GM23248 (cell line): ENCODE measurements around the gene USE1. TPM values are rescaled to one million over a fixed set of nuclear protein-coding genes. Genes with fewer than 3 reads are reported as not detected.

Source experiments
- DNase-seq: peaks from one replicate; pipeline ENCODE4 v3.0.0-alpha.2; 2015
- H2AFZ ChIP-seq: fragments of 200-600 bp; sonication (generic); 2 replicates; pipeline ENCODE4 v1.6.1; 2016; ENCODE audit warnings: antibody characterized with exemption
- H3F3A ChIP-seq: fragments of 200-600 bp; sonication (generic); 2 replicates; pipeline ENCODE4 v1.6.1; 2016; ENCODE audit warnings: mild to moderate bottlenecking, antibody characterized with exemption, mixed run types; ENCODE audit not compliant: insufficient read depth
- H3K27ac ChIP-seq: fragments of 200-600 bp; sonication (generic); 2 replicates; pipeline ENCODE4 v1.5.1; 2016; ENCODE audit warnings: mild to moderate bottlenecking
- H3K27me3 ChIP-seq: fragments of 200-600 bp; sonication (generic); replicated peaks from 2 replicates; pipeline ENCODE4 v1.6.1; 2016; ENCODE audit warnings: mild to moderate bottlenecking; ENCODE audit not compliant: insufficient read depth
- H3K36me3 ChIP-seq: fragments of 200-600 bp; sonication (generic); 2 replicates; pipeline ENCODE4 v1.6.1; 2016; ENCODE audit warnings: low read depth, mild to moderate bottlenecking
- H3K4me1 ChIP-seq: fragments of 200-600 bp; sonication (generic); 2 replicates; pipeline ENCODE4 v1.6.1; 2016; ENCODE audit warnings: mild to moderate bottlenecking; ENCODE audit not compliant: insufficient read depth
- H3K4me2 ChIP-seq: fragments of 200-600 bp; sonication (generic); one replicate; pipeline ENCODE4 v1.6.1; 2016; ENCODE audit warnings: mild to moderate bottlenecking; ENCODE audit not compliant: unreplicated experiment
- H3K4me3 ChIP-seq: fragments of 200-600 bp; sonication (generic); 2 replicates; pipeline ENCODE4 v1.5.1; 2016; ENCODE audit warnings: mild to moderate bottlenecking
- H3K79me2 ChIP-seq: fragments of 200-600 bp; sonication (generic); 2 replicates; pipeline ENCODE4 v1.6.1; 2016; ENCODE audit warnings: mild to moderate bottlenecking; ENCODE audit not compliant: insufficient read depth
- H3K9ac ChIP-seq: fragments of 200-600 bp; sonication (generic); 2 replicates; pipeline ENCODE4 v1.6.1; 2016; ENCODE audit warnings: mild to moderate bottlenecking
- H3K9me2 ChIP-seq: fragments of 200-600 bp; sonication (generic); 2 replicates; pipeline ENCODE4 v1.6.1; 2016; ENCODE audit warnings: mixed run types, mild to moderate bottlenecking, moderate library complexity; ENCODE audit not compliant: insufficient read depth
- H3K9me3 ChIP-seq: fragments of 200-600 bp; sonication (generic); one replicate; pipeline ENCODE4 v1.6.1; 2017; ENCODE audit warnings: low read depth
- H4K20me1 ChIP-seq: fragments of 200-600 bp; sonication (generic); 2 replicates; pipeline ENCODE4 v1.6.0; 2016; ENCODE audit not compliant: insufficient read depth
- EZH2 ChIP-seq: fragments of 200-600 bp; sonication (generic); IDR thresholded peaks from 2 replicates; pipeline ENCODE4 v1.6.1; 2018; ENCODE audit warnings: antibody characterized with exemption, mild to moderate bottlenecking; ENCODE audit not compliant: insufficient read depth, poor library complexity, severe bottlenecking
- EZH2phosphoT487 ChIP-seq: fragments of 200-600 bp; sonication (generic); IDR thresholded peaks from 2 replicates; pipeline ENCODE4 v1.6.1; 2018; ENCODE audit warnings: antibody characterized with exemption, moderate library complexity, mild to moderate bottlenecking, low read depth; ENCODE audit not compliant: insufficient read depth
- WGBS, 2 experiments: methylation state at CpG; one replicate each; pipeline ENCODE4 v1.1.6; 2015 to 2017; ENCODE audit warnings: low lambda C conversion rate in 2 of 2, low coverage in 1 of 2; ENCODE audit errors: missing lambda C conversion rate in 2 of 2; 5-methylcytosine and 5-hydroxymethylcytosine counted together
- in situ Hi-C: fragments of 300-500 bp; cut with MboI; formaldehyde crosslinking; loops from 2 replicates; pipeline ENCODE4 v1.15.0; 2020
- polyA plus RNA-seq: library from polyadenylated mRNA; unstranded; fragments of >200 nt; fragmentation: Nextera tagmentation; extraction: Ambion mirVana; gene quantifications from 2 replicates; pipeline ENCODE4 v1.2.1, GENCODE V29; 2016
- total RNA-seq: library from RNA; depleted of rRNA; stranded (reverse); fragments of >200 nt; shearing (Covaris generic); gene quantifications from 2 replicates; pipeline ENCODE4 v1.2.3, GENCODE V29; 2014

The USE1 gene
- total and polyA plus RNA-seq, 2 experiments from 2014 or later: 13.2 to 29.6 TPM

GRCh38 chr19:17242431-17243208 lies 27.5 kb downstream of the USE1 start:
- Histone ChIP-seq H3K36me3 (no peaks in the 10 kb centered on the region), H4K20me1 (no peaks in the 10 kb centered on the region), H3K9me2 (no peaks in the 10 kb centered on the region), H3F3A (0 out of 2 replicates have a peak, but pooled peaks cover 3% of the 10 kb centered on the region), H3K4me3 (peak overlapping the region; percentile 92), H3K4me1 (peaks cover 26% of the 10 kb centered on the region), H3K27me3 (no peaks in the 10 kb centered on the region), H3K27ac (peak overlapping the region; percentile 15; the same call in 1 of the 2 replicates), H3K9me3 (no peaks in the 10 kb centered on the region), H2AFZ (no peak overlapping the region), H3K4me2 (peak overlapping the region; percentile 94), H3K9ac (0 out of 2 replicates have a peak overlapping the region, but pooled peaks have one; percentile 79), H3K79me2 (peaks cover 70% of the 10 kb centered on the region)
- 69 to 73% methylated on average over 8 of the region's 8 CpGs for WGBS, 2 experiments
- in situ Hi-C loops: no loop called here
- DNase-seq: no peak
- TF ChIP-seq EZH2 (no peak), EZH2phosphoT487 (no peak)

GRCh38 chr19:17243211-17243829 lies 28.2 kb downstream of the USE1 start:
- Histone ChIP-seq H2AFZ (peak overlapping the region; percentile 71), H3K9me3 (no peaks in the 10 kb centered on the region), H3K36me3 (no peaks in the 10 kb centered on the region), H4K20me1 (no peaks in the 10 kb centered on the region), H3K4me1 (peaks cover 26% of the 10 kb centered on the region), H3K4me2 (peak overlapping the region; percentile 94), H3K79me2 (peaks cover 63% of the 10 kb centered on the region), H3K9me2 (no peaks in the 10 kb centered on the region), H3F3A (0 out of 2 replicates have a peak, but pooled peaks cover 3% of the 10 kb centered on the region), H3K27me3 (no peaks in the 10 kb centered on the region), H3K4me3 (peak overlapping the region; percentile 92), H3K27ac (peak overlapping the region; percentile 30), H3K9ac (peak overlapping the region; percentile 79)
- 34 to 38% methylated on average over 6 of the region's 8 CpGs for WGBS, 2 experiments
- in situ Hi-C loops: no loop called here
- TF ChIP-seq EZH2phosphoT487: no peak
- no peak for TF ChIP-seq EZH2
- DNase-seq: no peak

GRCh38 chr19:17243830-17244617 lies 28.9 kb downstream of the USE1 start:
- Histone ChIP-seq H4K20me1 (no peaks in the 10 kb centered on the region), H3K4me1 (peaks cover 26% of the 10 kb centered on the region), H3K4me3 (peak overlapping the region; percentile 92), H3F3A (0 out of 2 replicates have a peak, but pooled peaks cover 3% of the 10 kb centered on the region), H3K36me3 (no peaks in the 10 kb centered on the region), H3K4me2 (peak overlapping the region; percentile 94), H3K9ac (peak overlapping the region; percentile 79), H2AFZ (peak overlapping the region; percentile 71), H3K27ac (peak overlapping the region; percentile 30), H3K27me3 (no peaks in the 10 kb centered on the region), H3K79me2 (peaks cover 55% of the 10 kb centered on the region), H3K9me2 (no peaks in the 10 kb centered on the region), H3K9me3 (no peaks in the 10 kb centered on the region)
- 2 to 5% methylated on average over 27 to 51 of the region's 52 CpGs for WGBS, 2 experiments
- TF ChIP-seq EZH2: no peak
- no peak for TF ChIP-seq EZH2phosphoT487
- in situ Hi-C loops: no loop called here
- DNase-seq: peak; percentile 81
